T-cell (primary cell): ENCODE data around the gene CD59. TPM values are rescaled to one million over a fixed set of nuclear protein-coding genes. Genes with fewer than 3 reads are reported as not detected.

ENCODE experiments used
- ATAC-seq, 4 experiments: fragments of 200-7000 bp in 3 of 4; fragments of 150-1000 bp in 1 of 4; cut with Tn5 transposase; replicated peaks in 1 of 4; 1 replicate in 3 of 4; 2 replicates in 1 of 4; pipeline ENCODE4 v1.10.0; 2021; ENCODE audit warnings: moderate library complexity in 3 of 4, mild to moderate bottlenecking in 2 of 4, moderate number of reproducible peaks in 1 of 4
- CTCF ChIA-PET, 2 donors: fragments of 300-600 bp; sonication (Branson Sonifier 250); formaldehyde crosslinking; loops; one replicate each; lab custom pipeline; 2022; ENCODE audit warnings: antibody characterized with exemption in 2 of 2; lab: Charles Lee
- POLR2A ChIA-PET, 2 donors: fragments of 300-600 bp; sonication (Branson Sonifier 250); formaldehyde crosslinking; loops; one replicate each; lab custom pipeline; 2022; ENCODE audit warnings: antibody characterized with exemption in 2 of 2; lab: Charles Lee
- DNase-seq, 35 experiments: peaks; one replicate each; pipeline versions ENCODE4 v3.0.0 to v3.0.0-alpha.2; 2013 to 2023
- H3K27ac ChIP-seq: one replicate; pipeline ENCODE4 v1.5.1; 2013; ENCODE audit warnings: low read length
- H3K27me3 ChIP-seq, 2 experiments: replicated peaks in 1 of 2; 1 replicate in 1 of 2; 2 replicates in 1 of 2; pipeline versions ENCODE4 v1.6.1 to v1.7.0; 2013; ENCODE audit warnings: low read length in 1 of 2, mixed read lengths in 1 of 2; ENCODE audit not compliant: control insufficient read depth in 2 of 2, insufficient read depth in 2 of 2; ENCODE audit errors: extremely low read depth in 1 of 2
- H3K36me3 ChIP-seq, 2 donors: 1 replicate in 1 of 2; 2 replicates in 1 of 2; pipeline versions ENCODE4 v1.6.1 to v1.7.0; 2013; ENCODE audit warnings: low read length in 1 of 2; ENCODE audit not compliant: control insufficient read depth in 2 of 2, insufficient read depth in 1 of 2; ENCODE audit errors: extremely low read depth in 1 of 2
- H3K4me1 ChIP-seq, 2 experiments: 1 replicate in 1 of 2; 2 replicates in 1 of 2; pipeline versions ENCODE4 v1.6.1 to v1.7.0; 2013; ENCODE audit warnings: low read length in 2 of 2, mixed read lengths in 1 of 2; ENCODE audit not compliant: insufficient read depth in 2 of 2, control insufficient read depth in 1 of 2; ENCODE audit errors: extremely low read depth in 1 of 2
- H3K4me3 ChIP-seq, 2 donors: 1 replicate in 1 of 2; 2 replicates in 1 of 2; pipeline versions ENCODE4 v1.5.1 to v1.7.0; 2013; ENCODE audit warnings: mild to moderate bottlenecking in 2 of 2, low read length in 1 of 2, moderate library complexity in 1 of 2; ENCODE audit not compliant: control insufficient read depth in 1 of 2; ENCODE audit errors: extremely low read depth in 1 of 2
- H3K9me3 ChIP-seq: 2 replicates; pipeline ENCODE4 v1.7.0; 2013
- H3K27ac Mint-ChIP-seq, 2 donors: one replicate each; pipeline ENCODE4 v1.8.0; 2020 to 2021; ENCODE audit warnings: mild to moderate bottlenecking in 2 of 2, mixed read lengths in 2 of 2
- H3K27me3 Mint-ChIP-seq, 2 donors: one replicate each; pipeline ENCODE4 v1.8.0; 2021 to 2022; ENCODE audit warnings: mixed read lengths in 2 of 2
- H3K36me3 Mint-ChIP-seq: one replicate; pipeline ENCODE4 v1.8.0; 2021; ENCODE audit warnings: mixed read lengths
- H3K4me1 Mint-ChIP-seq, 3 donors: one replicate each; pipeline ENCODE4 v1.8.0; 2020 to 2022; ENCODE audit warnings: mixed read lengths in 3 of 3, mild to moderate bottlenecking in 1 of 3
- H3K4me3 Mint-ChIP-seq, 3 donors: one replicate each; pipeline ENCODE4 v1.8.0; 2020 to 2022; ENCODE audit warnings: mild to moderate bottlenecking in 3 of 3, mixed read lengths in 3 of 3, moderate library complexity in 3 of 3
- H3K9me3 Mint-ChIP-seq, 3 donors: one replicate each; pipeline ENCODE4 v1.8.0; 2020 to 2022; ENCODE audit warnings: mixed read lengths in 3 of 3
- WGBS: methylation state at CpG from one replicate; pipeline ENCODE4 v1.1.5; 2013; ENCODE audit warnings: missing lambda C conversion rate; ENCODE audit not compliant: insufficient coverage; 5-methylcytosine and 5-hydroxymethylcytosine counted together
- total RNA-seq, 35 experiments: library from RNA in 6 of 35; stranded (reverse) in 6 of 35; fragments of 120-200 nt in 1 of 35; gene quantifications; one replicate each; pipeline versions ENCODE4 v1.2.1 to v1.2.4 and lab custom pipeline; 2013 to 2026

The CD59 gene
- total RNA-seq, 5 donors from 2014 or later (not counting 1 experiment from before 2014, with no cell fraction given) = 34.3 to 85.8 (median 71.9) TPM

GRCh38 chr11:33701302-33702230 is 34.7 kb downstream of the CD59 start:
- peaks cover 17 to 29% (median 20%) of the 10 kb centered on the region in 3 donors for H3K4me1 Mint-ChIP-seq
- no peaks in the 10 kb centered on the region for H3K9me3 ChIP-seq
- H3K36me3 ChIP-seq = no peaks in the 10 kb centered on the region
- DNase-seq (no peak), ATAC-seq (no peak)
- CTCF ChIA-PET = interaction anchor here (0.6 to 2.9 kb wide), 5 partner anchors 9 to 43 kb away, joined by 3 to 22 read pairs (median 4); no protein-coding TSS in a partner anchor
- peaks cover 1% of the 10 kb centered on the region for H3K36me3 Mint-ChIP-seq
- H3K27ac Mint-ChIP-seq = peak overlapping the region; percentile 1 to 63
- POLR2A ChIA-PET = interaction anchor here in 1 of 2 donors (0.5 kb wide), 1 partner anchor 35 kb away, joined by 4 read pairs; the partner anchor contains the start of gene CD59
- 70% methylated on average over 2 of the region's 7 CpGs for WGBS
- peaks cover 0 to 13% of the 10 kb centered on the region in 2 experiments for H3K4me1 ChIP-seq
- no peaks in the 10 kb centered on the region for H3K9me3 Mint-ChIP-seq
- H3K27me3 ChIP-seq = peaks cover 0 to 10% of the 10 kb centered on the region in 2 experiments
- no peak overlapping the region for H3K27ac ChIP-seq
- peaks cover 5 to 10% of the 10 kb centered on the region in 2 donors for H3K27me3 Mint-ChIP-seq
- peak overlapping the region; percentile 86 to 92 (median 88) for H3K4me3 Mint-ChIP-seq
- peak overlapping the region; percentile 40 to 76 for H3K4me3 ChIP-seq

- peaks cover 0 to 13% of the 10 kb centered on the region in 2 experiments for H3K4me1 ChIP-seq
- H3K9me3 ChIP-seq = no peaks in the 10 kb centered on the region
- Mint-ChIP-seq H3K27me3 (peaks cover 10 to 13% of the 10 kb centered on the region in 2 donors), H3K4me1 (peaks cover 16 to 31% (median 19%) of the 10 kb centered on the region in 3 donors), H3K9me3 (no peaks in the 10 kb centered on the region), H3K4me3 (peak within 1 kb of the TSS; percentile 86 to 92 (median 88)), H3K36me3 (no peaks in the 10 kb centered on the region), H3K27ac (peak within 1 kb of the TSS; percentile 1 to 63)
- no peak within 1 kb of the TSS for H3K27ac ChIP-seq
- under 1% methylated on average over 62 of the region's 72 CpGs for WGBS
- POLR2A ChIA-PET = interaction anchor here in 1 of 2 donors (0.6 kb wide), 2 partner anchors 36 to 42 kb away, joined by 4 to 9 read pairs; partner anchors contain the start of gene CD59
- ATAC-seq (peak; percentile 90 to 96 (median 94)), DNase-seq (peak; percentile 80 to 97 (median 87))
- CTCF ChIA-PET = interaction anchor here (0.8 to 2.9 kb wide), 5 partner anchors 10 to 74 kb away, joined by 3 to 22 read pairs (median 4); partner anchors contain the start of gene FBXO3 (in 1 of the 2)
- H3K4me3 ChIP-seq = peak within 1 kb of the TSS; percentile 64 to 76
- H3K27me3 ChIP-seq = peaks cover 0 to 10% of the 10 kb centered on the region in 2 experiments
- H3K36me3 ChIP-seq = no peaks in the 10 kb centered on the region
Measured at GRCh38 chr11:33700502-33701271, 35.5 kb downstream of the CD59 start, which contains the start of gene C11orf91. TSS of gene C11orf91 (minus strand) at chr11:33700826. CDS start at chr11:33700740, 86 bp downstream.

GRCh38 chr11:33700063-33700501 is 36.1 kb downstream of the CD59 start:
- Mint-ChIP-seq H3K27me3 (peaks cover 10 to 16% of the 10 kb centered on the region in 2 donors), H3K4me3 (peak overlapping the region; percentile 66 to 88 (median 75)), H3K4me1 (peaks cover 16 to 31% (median 19%) of the 10 kb centered on the region in 3 donors), H3K9me3 (no peaks in the 10 kb centered on the region), H3K36me3 (no peaks in the 10 kb centered on the region), H3K27ac (no peak overlapping the region)
- 42% methylated on average over 25 of the region's 25 CpGs for WGBS
- Histone ChIP-seq H3K4me1 (peaks cover 0 to 13% of the 10 kb centered on the region in 2 experiments), H3K36me3 (no peaks in the 10 kb centered on the region), H3K9me3 (no peaks in the 10 kb centered on the region), H3K27ac (no peak overlapping the region), H3K4me3 (peak overlapping the region; percentile 18 to 76), H3K27me3 (peaks cover 0 to 14% of the 10 kb centered on the region in 2 experiments)
- CTCF ChIA-PET = interaction anchor here (0.8 to 2.9 kb wide), 3 partner anchors 42 to 74 kb away, joined by 3 to 22 read pairs (median 6); partner anchors contain the start of gene FBXO3 (in 1 of the 2)
- POLR2A ChIA-PET = interaction anchor here (0.6 kb wide), 4 partner anchors 36 to 289 kb away, joined by 3 to 9 read pairs (median 4); partner anchors contain the start of gene CD59 (in 1 of the 2)
- no peak for ATAC-seq
- DNase-seq = peak in 3 of 35 experiments; percentile 1 to 4 (median 3)

- CTCF ChIA-PET = interaction anchor here (0.8 to 2.3 kb wide), 2 partner anchors 43 to 75 kb away, joined by 3 to 6 read pairs; partner anchors contain the start of gene FBXO3 (in 1 of the 2)
- Histone ChIP-seq H3K36me3 (no peaks in the 10 kb centered on the region), H3K4me1 (peaks cover 0 to 13% of the 10 kb centered on the region in 2 experiments), H3K27ac (no peak overlapping the region), H3K9me3 (no peaks in the 10 kb centered on the region), H3K4me3 (no peak overlapping the region), H3K27me3 (peaks cover 0 to 17% of the 10 kb centered on the region in 2 experiments)
- Mint-ChIP-seq H3K27ac (no peak overlapping the region), H3K9me3 (no peaks in the 10 kb centered on the region), H3K36me3 (no peaks in the 10 kb centered on the region), H3K27me3 (peaks cover 10 to 16% of the 10 kb centered on the region in 2 donors), H3K4me1 (peaks cover 16 to 31% (median 19%) of the 10 kb centered on the region in 3 donors), H3K4me3 (peak overlapping the region; percentile 66 to 88 (median 75))
- DNase-seq (no peak), ATAC-seq (no peak)
- 65% methylated on average over 6 of the region's 12 CpGs for WGBS
- POLR2A ChIA-PET = interaction anchor here (0.6 kb wide), 3 partner anchors 37 to 289 kb away, joined by 3 to 9 read pairs (median 3); partner anchors contain the start of gene CD59 (in 1 of the 2)
Measured at GRCh38 chr11:33699515-33700062, 36.6 kb downstream of the CD59 start.

- no peak for ATAC-seq
- peaks cover 16 to 31% (median 19%) of the 10 kb centered on the region in 3 donors for H3K4me1 Mint-ChIP-seq
- H3K27me3 Mint-ChIP-seq = peaks cover 10 to 16% of the 10 kb centered on the region in 2 donors
- CTCF ChIA-PET = no interaction called here
- Histone ChIP-seq H3K27me3 (peaks cover 0 to 21% of the 10 kb centered on the region in 2 experiments), H3K4me1 (peaks cover 0 to 13% of the 10 kb centered on the region in 2 experiments), H3K4me3 (no peak overlapping the region), H3K27ac (no peak overlapping the region), H3K9me3 (no peaks in the 10 kb centered on the region), H3K36me3 (no peaks in the 10 kb centered on the region)
- peak overlapping the region in 2 of 3 donors; percentile 75 to 88 for H3K4me3 Mint-ChIP-seq
- no peaks in the 10 kb centered on the region for H3K9me3 Mint-ChIP-seq
- WGBS = 100% methylated on average over 2 of the region's 5 CpGs
- no peak overlapping the region for H3K27ac Mint-ChIP-seq
- H3K36me3 Mint-ChIP-seq = no peaks in the 10 kb centered on the region
- DNase-seq = no peak
- POLR2A ChIA-PET = no interaction called here
Measured at GRCh38 chr11:33698921-33699320, 37.3 kb downstream of the CD59 start.
